Measurements from ENCODE around the gene PKDCC.

The PKDCC gene

DNA sequence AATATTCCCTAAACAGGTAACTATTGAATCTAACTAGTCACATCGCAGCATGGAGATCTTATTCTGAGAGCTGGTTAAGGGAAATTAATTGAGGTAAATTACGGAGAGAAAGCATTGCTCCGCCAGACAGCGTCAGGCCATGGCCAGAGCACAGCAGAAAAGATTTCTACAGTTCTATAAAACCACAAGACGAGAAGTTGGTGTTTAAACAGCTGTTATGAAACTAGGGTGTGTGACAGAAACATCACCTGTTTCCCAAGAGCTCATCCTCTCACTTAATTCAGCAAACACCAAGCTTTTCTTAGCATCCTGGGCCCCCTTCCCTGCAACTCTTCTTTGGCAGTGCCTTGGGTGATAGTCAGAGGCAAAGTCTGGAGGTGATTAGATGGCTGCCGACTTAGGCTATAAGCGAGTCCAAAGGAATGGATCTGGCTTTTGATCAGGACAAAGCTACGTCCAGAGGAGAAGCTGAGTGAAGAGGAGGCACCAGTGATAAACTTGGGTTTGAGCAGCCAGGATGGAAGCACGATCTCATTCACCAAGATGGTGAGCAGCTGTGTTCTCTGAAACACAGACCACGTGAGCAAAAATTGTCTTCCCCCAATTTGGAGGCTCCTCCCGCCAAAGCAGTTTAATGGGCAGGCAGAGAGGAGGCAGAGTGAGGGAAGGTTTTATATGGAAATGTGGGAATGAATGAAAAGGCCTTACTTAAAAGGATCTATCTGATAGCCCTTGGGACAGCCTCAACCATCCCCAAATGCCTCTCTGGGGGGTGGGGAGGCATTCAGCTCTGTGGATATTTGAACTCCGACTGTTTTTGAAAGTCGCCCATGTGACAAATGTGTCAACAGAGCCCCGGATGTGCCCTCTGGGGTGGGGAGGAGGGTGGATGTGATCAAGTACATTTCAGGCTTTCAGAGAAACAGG is 57.8 kb downstream of the PKDCC start:
- peak; percentile 64 for DNase-seq (ENCODE audit: low spot score)

GRCh38 chr2:42106257-42106816 is 58.5 kb downstream of the PKDCC start:
- no peak for DNase-seq (ENCODE audit: low spot score)

DNA sequence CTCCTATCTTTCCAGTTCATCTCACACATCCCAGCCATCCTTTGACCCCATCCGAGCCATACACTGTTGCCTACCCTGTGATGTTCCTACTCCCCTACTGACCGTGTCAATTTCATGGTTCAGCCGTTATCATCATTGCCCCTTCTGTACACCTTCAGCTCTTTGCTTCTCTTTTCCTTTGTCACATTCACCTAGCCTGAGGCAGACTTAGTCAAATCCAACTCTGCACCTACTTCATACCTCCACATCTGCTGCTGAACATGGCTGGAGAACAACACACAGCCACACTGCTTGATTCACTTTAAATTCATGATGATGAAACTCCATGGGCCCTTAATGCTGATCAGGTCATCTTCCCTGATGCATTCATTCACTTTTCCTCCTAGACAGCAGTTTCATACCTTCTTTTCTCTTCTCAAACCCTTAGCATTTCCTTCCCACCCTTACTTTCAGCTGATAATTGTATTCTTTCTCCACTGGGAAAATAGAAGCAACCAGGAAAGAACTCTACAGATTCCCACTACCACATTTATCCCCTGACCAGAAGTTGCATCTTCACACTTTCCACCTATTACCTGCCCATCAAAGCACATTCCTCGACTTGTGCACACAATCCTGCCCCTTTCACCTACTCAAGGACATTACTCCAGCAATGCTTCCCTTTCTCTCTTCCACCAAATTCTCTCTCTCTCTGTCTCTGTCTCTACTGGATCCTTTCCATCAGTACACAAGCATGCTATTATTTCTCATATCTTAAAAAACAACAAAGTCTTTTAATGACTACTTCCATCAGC is 59.6 kb downstream of the PKDCC start:
- no peak for DNase-seq (ENCODE audit: low spot score)

Data from NAMALWA (cell line).